ENCODE measurements around the gene ITPR1.

The ITPR1 gene

DNA sequence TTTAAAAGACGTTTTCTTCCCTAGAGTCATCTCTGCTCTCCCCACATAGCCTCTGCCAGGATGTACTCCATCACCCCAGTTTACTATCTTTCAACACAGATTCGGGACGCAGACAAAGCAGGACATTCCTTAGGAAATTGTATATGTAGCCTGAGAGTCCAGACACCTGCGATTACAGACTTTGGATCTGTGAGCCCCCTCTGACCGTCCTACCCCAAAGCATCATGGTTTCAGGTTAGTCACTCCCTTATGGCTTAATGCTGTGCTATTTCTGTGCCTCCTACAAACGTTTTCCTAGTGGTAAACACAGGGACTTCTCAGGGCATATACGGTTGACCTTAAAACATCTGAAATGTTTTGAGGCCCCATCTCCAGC is 252.1 kb downstream of the ITPR1 start:
- 74 to 78% methylated on average over 7 of the region's 7 CpGs for WGBS, 2 experiments
- no peaks in the 10 kb centered on the region for H3K4me1 ChIP-seq (ENCODE audit: control insufficient read depth, insufficient read depth, low read length)
- no peaks in the 10 kb centered on the region for H3K27me3 ChIP-seq (ENCODE audit: control insufficient read depth, insufficient read depth, low read length, poor library complexity, severe bottlenecking)
- no peak overlapping the region for H3K4me3 ChIP-seq (ENCODE audit: insufficient read depth, low read depth, low read length)
- H3K36me3 ChIP-seq (ENCODE audit: control insufficient read depth, insufficient read depth, low read length) = no peaks in the 10 kb centered on the region
- H3K9me3 ChIP-seq (ENCODE audit: control insufficient read depth, low read length) = no peaks in the 10 kb centered on the region
- H3K27ac ChIP-seq (ENCODE audit: insufficient read depth, low read depth, low read length, poor library complexity, severe bottlenecking) = no peak overlapping the region

DNA sequence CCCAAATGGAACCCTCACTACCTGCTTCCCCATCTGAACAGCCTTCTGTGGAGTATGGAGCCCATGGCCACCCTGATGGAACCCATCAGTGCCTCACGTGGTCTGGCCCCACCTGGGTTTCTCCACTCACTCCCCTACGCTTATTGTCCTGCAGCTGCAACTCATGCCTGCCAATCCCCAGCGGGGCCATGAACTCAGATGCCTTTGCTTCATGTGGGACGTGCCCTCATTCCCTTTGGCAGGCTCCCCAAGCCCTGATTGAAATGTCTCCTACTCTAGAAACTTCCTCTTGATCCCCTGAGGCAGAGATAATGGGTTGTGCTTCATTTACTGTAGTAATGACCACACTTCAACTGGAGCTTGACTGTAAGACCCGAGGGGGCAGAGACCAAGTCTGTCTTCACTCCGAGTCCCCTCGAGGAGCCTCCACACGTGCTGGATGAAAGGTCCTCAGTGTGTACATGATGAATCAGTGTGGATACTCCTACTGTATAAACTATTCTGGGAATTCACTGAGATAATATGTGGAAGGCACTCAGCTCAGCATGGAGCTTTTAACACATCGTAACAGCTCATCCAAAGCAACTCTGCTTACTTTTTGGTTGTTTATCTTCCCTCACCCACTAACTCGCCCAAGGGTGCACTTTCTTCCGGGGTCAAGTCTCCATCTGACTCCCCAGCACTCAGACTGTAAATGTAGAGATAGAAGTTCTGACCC is 253.3 kb downstream of the ITPR1 start:
- peaks cover 5% of the 10 kb centered on the region for H3K4me1 ChIP-seq (ENCODE audit: control insufficient read depth, insufficient read depth, low read length)
- no peaks in the 10 kb centered on the region for H3K9me3 ChIP-seq (ENCODE audit: control insufficient read depth, low read length)
- H3K27me3 ChIP-seq (ENCODE audit: control insufficient read depth, insufficient read depth, low read length, poor library complexity, severe bottlenecking) = no peaks in the 10 kb centered on the region
- no peaks in the 10 kb centered on the region for H3K36me3 ChIP-seq (ENCODE audit: control insufficient read depth, insufficient read depth, low read length)
- 91 to 92% methylated on average over 11 of the region's 11 CpGs for WGBS, 2 experiments
- no peak overlapping the region for H3K27ac ChIP-seq (ENCODE audit: insufficient read depth, low read depth, low read length, poor library complexity, severe bottlenecking)
- H3K4me3 ChIP-seq (ENCODE audit: insufficient read depth, low read depth, low read length) = no peak overlapping the region

DNA sequence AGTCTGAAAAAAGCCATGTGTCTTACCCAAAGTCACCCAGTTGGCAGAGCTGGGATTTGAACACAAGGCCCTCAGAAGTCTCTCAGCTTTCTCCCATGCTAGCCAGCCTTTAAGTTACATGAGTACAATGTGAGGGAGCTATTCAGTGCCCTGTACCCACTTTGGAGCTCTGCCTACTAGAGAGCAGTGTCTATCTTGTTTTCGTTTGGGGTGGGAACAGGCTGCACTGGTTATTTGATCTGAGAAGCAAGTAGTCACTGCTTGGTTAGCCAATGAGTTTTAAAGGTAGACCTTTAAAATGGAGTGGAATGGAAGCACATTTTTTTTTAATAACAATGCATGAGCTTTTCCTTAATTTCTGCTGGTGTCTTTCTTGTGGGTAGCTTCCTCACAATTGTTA is 255.0 kb downstream of the ITPR1 start:
- H3K27ac ChIP-seq (ENCODE audit: insufficient read depth, low read depth, low read length, poor library complexity, severe bottlenecking) = no peak overlapping the region
- H3K36me3 ChIP-seq (ENCODE audit: control insufficient read depth, insufficient read depth, low read length) = no peaks in the 10 kb centered on the region
- H3K27me3 ChIP-seq (ENCODE audit: control insufficient read depth, insufficient read depth, low read length, poor library complexity, severe bottlenecking) = no peaks in the 10 kb centered on the region
- WGBS, 2 experiments = 81 to 88% methylated on average over 1 of the region's 1 CpG
- H3K4me1 ChIP-seq (ENCODE audit: control insufficient read depth, insufficient read depth, low read length) = peaks cover 5% of the 10 kb centered on the region
- no peaks in the 10 kb centered on the region for H3K9me3 ChIP-seq (ENCODE audit: control insufficient read depth, low read length)
- H3K4me3 ChIP-seq (ENCODE audit: insufficient read depth, low read depth, low read length) = no peak overlapping the region

DNA sequence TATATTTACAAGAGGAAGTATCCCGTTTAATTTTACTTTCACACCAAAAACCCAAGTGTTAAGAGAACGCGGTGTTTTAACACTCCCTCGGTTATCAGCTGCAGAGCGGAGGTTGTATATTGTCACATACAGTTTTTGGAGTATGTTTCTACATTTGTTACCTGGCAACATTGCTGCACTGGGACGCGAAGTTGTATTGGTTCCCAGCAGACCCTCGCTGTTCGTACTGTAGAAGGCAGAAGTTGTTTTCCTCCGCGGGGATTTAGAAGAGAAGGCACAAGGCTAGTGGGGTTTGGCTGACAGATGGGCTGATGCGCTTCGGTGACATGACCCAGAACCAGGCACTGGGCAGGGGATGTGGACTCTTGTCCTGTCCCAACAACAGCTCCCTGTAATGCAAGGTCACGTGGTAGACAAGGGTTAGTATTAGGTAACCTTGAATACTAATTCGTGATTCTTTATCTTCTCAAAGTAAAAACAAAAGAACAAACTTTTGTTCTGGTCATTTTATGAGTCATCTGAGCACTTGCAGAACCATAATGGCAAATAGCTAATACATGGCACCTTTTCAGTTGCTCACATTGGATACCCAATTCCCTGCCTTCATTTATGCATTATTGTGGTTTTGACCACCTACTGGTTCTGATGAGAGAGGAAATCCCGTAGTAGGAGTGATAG is 255.7 kb downstream of the ITPR1 start:
- 95 to 96% methylated on average over 16 of the region's 16 CpGs for WGBS, 2 experiments

DNA sequence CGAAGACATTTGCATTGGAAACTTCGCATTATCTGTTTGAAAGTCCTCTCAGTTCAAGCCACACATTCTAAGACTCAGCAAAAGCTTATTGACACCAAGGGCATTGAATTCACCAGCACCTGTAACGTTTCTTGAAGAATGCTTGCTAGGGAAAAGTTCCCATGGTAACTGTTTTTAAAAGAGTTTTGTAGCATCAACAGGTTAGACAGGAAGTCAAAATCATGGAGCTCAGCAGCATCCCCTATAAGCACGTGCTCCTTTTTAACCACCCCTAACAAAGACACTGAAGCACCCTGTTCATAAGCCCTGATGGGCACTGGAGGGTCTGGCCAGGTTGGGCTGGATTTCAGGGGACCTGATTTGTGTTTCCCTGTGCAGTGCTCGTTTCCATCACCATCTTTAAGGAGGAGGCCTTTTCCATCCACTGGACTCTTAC is 256.4 kb downstream of the ITPR1 start:
- H3K36me3 ChIP-seq (ENCODE audit: control insufficient read depth, insufficient read depth, low read length) = no peaks in the 10 kb centered on the region
- 91 to 93% methylated on average over 5 of the region's 5 CpGs for WGBS, 2 experiments
- H3K27ac ChIP-seq (ENCODE audit: insufficient read depth, low read depth, low read length, poor library complexity, severe bottlenecking) = no peak overlapping the region
- peaks cover 5% of the 10 kb centered on the region for H3K4me1 ChIP-seq (ENCODE audit: control insufficient read depth, insufficient read depth, low read length)
- H3K9me3 ChIP-seq (ENCODE audit: control insufficient read depth, low read length) = no peaks in the 10 kb centered on the region
- no peak overlapping the region for H3K4me3 ChIP-seq (ENCODE audit: insufficient read depth, low read depth, low read length)
- no peaks in the 10 kb centered on the region for H3K27me3 ChIP-seq (ENCODE audit: control insufficient read depth, insufficient read depth, low read length, poor library complexity, severe bottlenecking)

More for the DNA sequence above, 255.7 kb downstream of the ITPR1 start:
- Histone ChIP-seq H3K9me3 (ENCODE audit: control insufficient read depth, low read length) (no peaks in the 10 kb centered on the region), H3K4me1 (ENCODE audit: control insufficient read depth, insufficient read depth, low read length) (peaks cover 5% of the 10 kb centered on the region), H3K27me3 (ENCODE audit: control insufficient read depth, insufficient read depth, low read length, poor library complexity, severe bottlenecking) (no peaks in the 10 kb centered on the region), H3K27ac (ENCODE audit: insufficient read depth, low read depth, low read length, poor library complexity, severe bottlenecking) (no peak overlapping the region), H3K4me3 (ENCODE audit: insufficient read depth, low read depth, low read length) (no peak overlapping the region), H3K36me3 (ENCODE audit: control insufficient read depth, insufficient read depth, low read length) (no peaks in the 10 kb centered on the region)

DNA sequence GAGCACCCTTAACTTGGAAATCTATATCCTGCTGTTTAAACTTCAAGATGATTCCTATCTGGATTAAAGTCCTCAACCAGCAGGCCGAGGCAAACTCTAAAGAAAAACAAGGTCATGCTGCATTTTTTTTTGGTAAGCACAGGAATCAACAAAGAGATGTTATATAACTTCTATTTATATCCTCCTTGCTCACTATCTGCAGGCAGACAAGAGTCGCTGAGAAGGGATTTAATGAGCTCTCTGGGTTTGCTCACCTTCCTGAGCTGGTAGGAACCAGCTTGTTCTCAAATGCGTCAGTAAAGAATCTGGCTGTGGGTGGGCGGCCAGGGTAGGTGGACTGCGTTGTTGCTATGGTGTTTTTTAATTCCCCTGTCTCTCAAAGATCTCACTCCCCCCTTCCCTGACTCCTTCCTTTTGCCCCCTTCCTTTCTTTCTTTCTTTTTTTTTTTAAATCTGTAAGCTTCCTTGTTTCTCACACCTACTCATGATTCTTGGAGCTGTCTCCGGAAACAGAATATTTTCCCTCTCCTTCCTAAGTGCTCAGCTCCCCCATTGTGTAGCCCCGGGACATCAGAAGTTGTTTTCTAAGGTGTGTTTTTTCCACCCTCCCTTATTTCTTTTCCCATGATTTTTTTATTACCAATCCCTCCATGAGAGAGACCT is 257.3 kb downstream of the ITPR1 start:
- H3K27me3 ChIP-seq (ENCODE audit: control insufficient read depth, insufficient read depth, low read length, poor library complexity, severe bottlenecking) = no peaks in the 10 kb centered on the region
- no peaks in the 10 kb centered on the region for H3K36me3 ChIP-seq (ENCODE audit: control insufficient read depth, insufficient read depth, low read length)
- 81 to 82% methylated on average over 7 of the region's 7 CpGs for WGBS, 2 experiments
- no peak overlapping the region for H3K4me3 ChIP-seq (ENCODE audit: insufficient read depth, low read depth, low read length)
- H3K9me3 ChIP-seq (ENCODE audit: control insufficient read depth, low read length) = no peaks in the 10 kb centered on the region
- H3K27ac ChIP-seq (ENCODE audit: insufficient read depth, low read depth, low read length, poor library complexity, severe bottlenecking) = no peak overlapping the region
- H3K4me1 ChIP-seq (ENCODE audit: control insufficient read depth, insufficient read depth, low read length) = peaks cover 5% of the 10 kb centered on the region

DNA sequence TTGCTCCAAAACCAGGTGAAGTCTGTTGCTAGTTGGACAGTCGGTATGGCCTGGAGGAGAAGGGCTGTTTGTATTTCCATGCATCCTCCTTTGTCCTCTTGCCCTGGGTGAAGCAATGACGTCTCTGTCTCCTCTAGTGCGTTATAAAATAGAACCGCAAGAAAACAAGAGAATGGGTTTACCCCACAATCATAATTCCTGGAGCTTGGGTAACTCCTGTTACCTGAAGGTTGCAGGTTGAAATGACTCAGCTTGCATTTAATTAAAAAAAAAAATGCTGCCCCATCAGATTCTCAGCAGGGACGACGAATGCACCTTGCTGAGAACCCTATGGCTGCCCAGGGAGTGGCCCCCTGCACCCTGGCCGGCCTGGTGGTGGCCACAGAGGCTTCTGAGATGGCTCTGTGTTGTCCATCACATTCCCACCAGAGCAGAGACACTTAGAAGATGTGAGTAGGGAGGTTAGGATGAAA is 257.9 kb downstream of the ITPR1 start:
- no peak overlapping the region for H3K4me3 ChIP-seq (ENCODE audit: insufficient read depth, low read depth, low read length)
- peaks cover 5% of the 10 kb centered on the region for H3K4me1 ChIP-seq (ENCODE audit: control insufficient read depth, insufficient read depth, low read length)
- H3K27ac ChIP-seq (ENCODE audit: insufficient read depth, low read depth, low read length, poor library complexity, severe bottlenecking) = no peak overlapping the region
- no peaks in the 10 kb centered on the region for H3K9me3 ChIP-seq (ENCODE audit: control insufficient read depth, low read length)
- 89 to 91% methylated on average over 7 of the region's 7 CpGs for WGBS, 2 experiments
- H3K27me3 ChIP-seq (ENCODE audit: control insufficient read depth, insufficient read depth, low read length, poor library complexity, severe bottlenecking) = no peaks in the 10 kb centered on the region
- no peaks in the 10 kb centered on the region for H3K36me3 ChIP-seq (ENCODE audit: control insufficient read depth, insufficient read depth, low read length)

DNA sequence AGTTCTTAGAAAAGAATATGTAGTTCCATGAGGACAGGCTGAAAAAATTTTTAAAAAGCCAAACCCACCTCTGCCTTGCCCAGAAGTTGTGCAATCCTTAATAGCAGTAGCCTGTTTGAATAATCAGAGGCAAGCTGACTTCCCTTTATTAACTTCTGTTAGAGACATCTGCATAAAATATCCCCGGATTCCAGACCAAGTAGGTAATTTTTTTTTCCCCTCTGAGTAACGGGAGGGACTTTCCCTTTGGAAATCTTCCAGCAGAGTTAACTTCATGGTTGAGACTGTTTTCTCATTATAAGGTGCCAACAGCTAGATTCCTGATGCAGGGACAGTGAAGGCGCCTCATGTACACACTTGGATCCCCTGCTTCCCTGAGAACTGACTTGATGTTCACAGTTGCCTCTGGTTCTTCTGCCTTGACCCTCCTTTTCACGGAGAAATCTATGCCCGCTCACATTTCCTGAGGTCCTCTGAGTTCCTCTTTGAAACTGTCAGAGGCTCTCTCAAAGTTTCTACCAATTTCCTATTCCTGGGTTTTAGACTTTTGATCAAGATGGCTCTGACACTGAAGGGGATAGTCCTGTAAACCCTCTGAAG is 258.5 kb downstream of the ITPR1 start:
- WGBS, 2 experiments = 91 to 94% methylated on average over 5 of the region's 5 CpGs
- peaks cover 5% of the 10 kb centered on the region for H3K4me1 ChIP-seq (ENCODE audit: control insufficient read depth, insufficient read depth, low read length)
- H3K9me3 ChIP-seq (ENCODE audit: control insufficient read depth, low read length) = no peaks in the 10 kb centered on the region
- no peak overlapping the region for H3K27ac ChIP-seq (ENCODE audit: insufficient read depth, low read depth, low read length, poor library complexity, severe bottlenecking)
- no peaks in the 10 kb centered on the region for H3K27me3 ChIP-seq (ENCODE audit: control insufficient read depth, insufficient read depth, low read length, poor library complexity, severe bottlenecking)
- no peaks in the 10 kb centered on the region for H3K36me3 ChIP-seq (ENCODE audit: control insufficient read depth, insufficient read depth, low read length)
- no peak overlapping the region for H3K4me3 ChIP-seq (ENCODE audit: insufficient read depth, low read depth, low read length)

DNA sequence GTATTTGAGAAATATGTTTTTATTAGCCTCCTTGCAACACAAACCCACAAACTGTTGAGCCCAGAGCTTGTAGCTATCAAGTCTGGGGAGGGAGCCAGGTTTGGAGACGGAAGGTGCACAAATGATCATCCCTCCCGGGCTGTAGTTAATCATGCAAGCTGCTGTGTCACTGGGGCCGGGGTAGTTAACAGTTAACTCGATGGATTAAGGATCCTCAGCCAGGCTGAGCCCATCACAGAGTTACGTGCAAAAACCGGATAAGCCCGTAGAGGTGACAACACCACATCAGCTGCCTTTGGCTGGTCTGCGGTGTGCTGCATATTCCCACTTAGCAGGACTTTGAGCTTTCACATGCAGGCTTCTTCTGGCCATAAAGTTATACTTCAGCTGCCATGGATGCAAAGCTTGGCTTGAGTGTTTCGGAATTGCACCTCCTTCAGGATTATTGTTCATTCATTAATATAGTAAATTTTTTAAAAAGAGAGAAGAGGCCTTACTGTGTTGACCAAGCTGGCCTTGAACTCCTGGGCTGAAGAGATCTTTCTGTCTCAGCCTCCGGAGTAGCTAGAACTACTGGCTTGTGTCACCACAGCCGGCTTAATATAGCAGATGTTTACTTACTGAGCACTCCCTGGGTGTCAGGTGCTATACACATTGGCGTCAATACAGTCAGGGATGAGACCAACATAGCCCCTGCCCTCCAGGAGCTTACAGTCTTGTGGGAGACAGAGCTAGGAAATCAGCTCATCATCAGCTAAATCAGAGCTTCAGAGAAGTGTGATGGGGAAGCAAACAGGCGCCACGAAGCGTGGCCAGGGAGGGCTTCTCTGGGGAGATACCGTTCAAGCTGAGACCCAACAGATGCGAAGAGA is 259.3 kb downstream of the ITPR1 start:
- H3K36me3 ChIP-seq (ENCODE audit: control insufficient read depth, insufficient read depth, low read length) = no peaks in the 10 kb centered on the region
- WGBS, 2 experiments = 89% methylated on average over 16 to 17 of the region's 17 CpGs
- no peak overlapping the region for H3K4me3 ChIP-seq (ENCODE audit: insufficient read depth, low read depth, low read length)
- H3K27ac ChIP-seq (ENCODE audit: insufficient read depth, low read depth, low read length, poor library complexity, severe bottlenecking) = no peak overlapping the region
- H3K4me1 ChIP-seq (ENCODE audit: control insufficient read depth, insufficient read depth, low read length) = peaks cover 5% of the 10 kb centered on the region
- H3K9me3 ChIP-seq (ENCODE audit: control insufficient read depth, low read length) = no peaks in the 10 kb centered on the region
- H3K27me3 ChIP-seq (ENCODE audit: control insufficient read depth, insufficient read depth, low read length, poor library complexity, severe bottlenecking) = no peaks in the 10 kb centered on the region

Data from ectodermal cell (in vitro differentiated cells).